IMR-90 (cell line): ENCODE data around the gene HDAC7. TPM values are rescaled to one million over a fixed set of nuclear protein-coding genes. Genes with fewer than 3 reads are reported as not detected.

Experiments used
- ATAC-seq: fragments of 200-7000 bp; cut with Tn5 transposase; 2 replicates; pipeline ENCODE4 v1.9.1; 2020; ENCODE audit warnings: low read depth, mild to moderate bottlenecking, moderate library complexity
- BruUV-seq: library from RNA; stranded (reverse); fragments of 400-500 nt; replicated peaks from 2 replicates; lab custom pipeline; 2021; lab: Mats Ljungman, UMichigan
- CTCF ChIA-PET: fragments of 300-600 bp; formaldehyde crosslinking; extraction: SDS; loops from one replicate; lab custom pipeline; 2021; ENCODE audit warnings: antibody characterized with exemption; lab: Yijun Ruan, JAX
- POLR2A ChIA-PET: fragments of 300-600 bp; sonication (Branson Sonifier 250); formaldehyde crosslinking; loops from one replicate; lab custom pipeline; 2022; ENCODE audit warnings: antibody characterized with exemption; ENCODE audit not compliant: unreplicated experiment; lab: Charles Lee
- DNase-seq: peaks from one replicate; pipeline ENCODE4 v3.0.0; 2013
- H2AFZ ChIP-seq: replicated peaks from 2 replicates; pipeline ENCODE3; 2013; ENCODE audit warnings: low read length, mild to moderate bottlenecking; ENCODE audit not compliant: poor library complexity
- H2AK5ac ChIP-seq: 2 replicates; pipeline ENCODE4 v1.6.1; 2013; ENCODE audit warnings: low read depth, low read length, inconsistent platforms
- H2AK9ac ChIP-seq: replicated peaks from 2 replicates; pipeline ENCODE3; 2013; ENCODE audit warnings: mild to moderate bottlenecking, low read depth, low read length, moderate library complexity; ENCODE audit not compliant: poor library complexity
- H2BK120ac ChIP-seq: 2 replicates; pipeline ENCODE4 v1.6.1; 2013; ENCODE audit warnings: low read depth, low read length, inconsistent platforms
- H2BK15ac ChIP-seq: 3 replicates; pipeline ENCODE4 v1.6.1; 2013; ENCODE audit warnings: low read depth, low read length, inconsistent platforms
- H2BK20ac ChIP-seq: 2 replicates; pipeline ENCODE4 v1.6.1; 2013; ENCODE audit warnings: low read depth, mild to moderate bottlenecking, inconsistent platforms, low read length, moderate library complexity
- H2BK5ac ChIP-seq: 2 replicates; pipeline ENCODE4 v1.6.1; 2013; ENCODE audit warnings: mild to moderate bottlenecking, low read depth, low read length, inconsistent platforms; ENCODE audit not compliant: poor library complexity, severe bottlenecking
- H3K14ac ChIP-seq: replicated peaks from 2 replicates; pipeline ENCODE4 v1.6.1; 2013; ENCODE audit warnings: low read depth, low read length, inconsistent platforms
- H3K18ac ChIP-seq: 2 replicates; pipeline ENCODE4 v1.6.1; 2013; ENCODE audit warnings: low read depth, low read length, control low read depth
- H3K23ac ChIP-seq: 2 replicates; pipeline ENCODE4 v1.6.1; 2013; ENCODE audit warnings: low read depth, low read length, inconsistent platforms
- H3K27ac ChIP-seq: 2 replicates; pipeline ENCODE4 v1.5.1; 2013; ENCODE audit warnings: mild to moderate bottlenecking, control low read depth, low read length; ENCODE audit not compliant: insufficient read depth
- H3K27me3 ChIP-seq: 2 replicates; pipeline ENCODE4 v1.6.1; 2013; ENCODE audit warnings: low read length; ENCODE audit not compliant: control insufficient read depth, insufficient read depth
- H3K36me3 ChIP-seq: 2 replicates; pipeline ENCODE4 v1.6.1; 2013; ENCODE audit warnings: low read length, mixed read lengths; ENCODE audit not compliant: control insufficient read depth, insufficient read depth
- H3K4ac ChIP-seq: 2 replicates; pipeline ENCODE4 v1.6.1; 2013; ENCODE audit warnings: low read depth, low read length, inconsistent platforms
- H3K4me1 ChIP-seq: 2 replicates; pipeline ENCODE4 v1.6.1; 2013; ENCODE audit warnings: low read length, mixed read lengths; ENCODE audit not compliant: control insufficient read depth, insufficient read depth
- H3K4me2 ChIP-seq: 2 replicates; pipeline ENCODE4 v1.6.1; 2013; ENCODE audit warnings: low read depth, mild to moderate bottlenecking, control low read depth, low read length, moderate library complexity
- H3K4me3 ChIP-seq: 2 replicates; pipeline ENCODE4 v1.5.1; 2013; ENCODE audit warnings: low read depth, mild to moderate bottlenecking, control low read depth, low read length, moderate library complexity; ENCODE audit not compliant: insufficient read depth
- H3K56ac ChIP-seq: 2 replicates; pipeline ENCODE4 v1.6.1; 2013; ENCODE audit warnings: low read length, inconsistent platforms; ENCODE audit not compliant: insufficient read depth; ENCODE audit errors: extremely low read depth
- H3K79me1 ChIP-seq, 2 experiments: 2 replicates each; pipeline ENCODE4 v1.6.1; 2013; ENCODE audit warnings: low read length in 2 of 2, inconsistent platforms in 1 of 2, low read depth in 1 of 2
- H3K9ac ChIP-seq: 2 replicates; pipeline ENCODE4 v1.6.1; 2013; ENCODE audit warnings: low read depth, low read length, control low read depth
- H3K9me1 ChIP-seq: 2 replicates; pipeline ENCODE4 v1.6.1; 2013; ENCODE audit warnings: low read length, inconsistent platforms; ENCODE audit not compliant: insufficient read depth
- H3K9me3 ChIP-seq: 2 replicates; pipeline ENCODE4 v1.6.1; 2013; ENCODE audit warnings: low read length; ENCODE audit not compliant: control insufficient read depth, insufficient read depth
- H4K20me1 ChIP-seq: 2 replicates; pipeline ENCODE4 v1.6.1; 2013; ENCODE audit warnings: low read length, inconsistent platforms; ENCODE audit not compliant: insufficient read depth
- H4K5ac ChIP-seq: 2 replicates; pipeline ENCODE4 v1.6.1; 2013; ENCODE audit warnings: mild to moderate bottlenecking, low read depth, low read length, control low read depth
- H4K8ac ChIP-seq, 2 experiments: 2 replicates each; pipeline ENCODE4 v1.6.1; 2013; ENCODE audit warnings: low read depth in 2 of 2, low read length in 2 of 2, control low read depth in 1 of 2, inconsistent platforms in 1 of 2
- H4K91ac ChIP-seq: 2 replicates; pipeline ENCODE4 v1.6.1; 2013; ENCODE audit warnings: low read depth, low read length, inconsistent platforms; ENCODE audit not compliant: insufficient read depth
- CEBPB ChIP-seq: IDR thresholded peaks from 2 replicates; pipeline ENCODE4 v1.6.1; 2012; ENCODE audit warnings: low read depth, low read length, improper control_type of control experiment
- CHD1 ChIP-seq: IDR thresholded peaks from 2 replicates; pipeline ENCODE4 v1.6.1; 2012; ENCODE audit warnings: low read depth, low read length, improper control_type of control experiment
- CTCF ChIP-seq: conservative IDR thresholded peaks from 2 replicates; pipeline ENCODE4 v1.5.1; 2012; ENCODE audit warnings: mild to moderate bottlenecking, low read depth, low read length, improper control_type of control experiment
- FOS ChIP-seq: fragments of 150-350 bp; IDR thresholded peaks from 2 replicates; pipeline ENCODE4 v1.6.1; 2016; ENCODE audit warnings: low read depth, low read length
- MAFK ChIP-seq: IDR thresholded peaks from 2 replicates; pipeline ENCODE4 v1.6.1; 2012; ENCODE audit warnings: low read depth, low read length, improper control_type of control experiment
- MAZ ChIP-seq: IDR thresholded peaks from 2 replicates; pipeline ENCODE4 v1.6.1; 2012; ENCODE audit warnings: low read depth, mild to moderate bottlenecking, low read length, improper control_type of control experiment, moderate library complexity, borderline replicate concordance
- MXI1 ChIP-seq: IDR thresholded peaks from 2 replicates; pipeline ENCODE4 v1.6.1; 2012; ENCODE audit warnings: low read depth, mild to moderate bottlenecking, low read length, moderate library complexity, borderline replicate concordance
- NFE2L2 ChIP-seq: fragments of 150-350 bp; IDR thresholded peaks from 2 replicates; pipeline ENCODE4 v1.6.1; 2016; ENCODE audit warnings: low read depth, mild to moderate bottlenecking, low read length
- RAD21 ChIP-seq: IDR thresholded peaks from 2 replicates; pipeline ENCODE4 v1.6.1; 2012; ENCODE audit warnings: low read length, improper control_type of control experiment
- RFX5 ChIP-seq: IDR thresholded peaks from 2 replicates; pipeline ENCODE4 v1.8.0; 2012; ENCODE audit warnings: low read depth, mild to moderate bottlenecking, low read length, moderate library complexity
- SMC3 ChIP-seq: fragments of 150-350 bp; IDR thresholded peaks from 2 replicates; pipeline ENCODE4 v1.6.1; 2016; ENCODE audit warnings: low read depth, mild to moderate bottlenecking, antibody characterized with exemption, low read length, moderate library complexity
- WGBS, 2 experiments: methylation state at CpG; one replicate each; pipeline versions ENCODE4 v1.1.5 to v1.1.7; 2013; ENCODE audit warnings: missing lambda C conversion rate in 2 of 2; ENCODE audit not compliant: insufficient read length in 1 of 2; ENCODE audit errors: extremely low coverage in 2 of 2; 5-methylcytosine and 5-hydroxymethylcytosine counted together
- dilution Hi-C: fragments of 300-500 bp; cut with HindIII; formaldehyde crosslinking; loops from one replicate; pipeline ENCODE4 v1.14.3; 2018; ENCODE audit warnings: low sequenced_read_pairs; ENCODE audit not compliant: unreplicated experiment
- in situ Hi-C: fragments of 300-500 bp; cut with MboI; formaldehyde crosslinking; loops from 3 replicates; pipeline ENCODE4 v1.14.3; 2019; ENCODE audit warnings: low sequenced_read_pairs, inconsistent platforms, mixed read lengths
- intact Hi-C: fragments of 100-400 bp; cut with micrococcal nuclease; formaldehyde crosslinking; loops from 2 replicates; pipeline ENCODE4 v1.10.0; 2022
- polyA plus RNA-seq, 3 experiments: library from polyadenylated mRNA; depleted of rRNA; stranded (reverse); fragments of >200 nt; gene quantifications; 2 replicates each; pipeline ENCODE4 v1.2.3, GENCODE V29; 2012; ENCODE audit warnings: low replicate concordance in 1 of 3
- total RNA-seq: library from RNA; depleted of rRNA; stranded (reverse); fragments of >200 nt; gene quantifications from 2 replicates; pipeline ENCODE4 v1.2.3, GENCODE V29; 2012

HDAC7 gene
- total and polyA plus RNA-seq, 2 of the 4 experiments (the other 2 are of a cell fraction): 10.4 to 64.7 TPM

- Histone ChIP-seq H3K18ac (no peak overlapping the region), H4K91ac (0 out of 2 replicates have a peak overlapping the region, but pooled peaks have one; percentile 49), H3K56ac (no peak overlapping the region), H3K4me1 (peaks cover 60% of the 10 kb centered on the region), H4K5ac (no peak overlapping the region), H3K27ac (peak overlapping the region; percentile 94; the same call in 1 of the 2 replicates), H3K27me3 (no peaks in the 10 kb centered on the region), H3K14ac (peak overlapping the region; percentile 75), H2BK20ac (no peak overlapping the region; the same call in 1 of the 2 replicates), H3K23ac (peak overlapping the region; percentile 74), H3K9ac (no peak overlapping the region), H2AK9ac (no peak overlapping the region), H3K36me3 (peaks cover 9% of the 10 kb centered on the region; the same call in 1 of the 2 replicates), H3K4ac (peak overlapping the region; percentile 92), H4K20me1 (peaks cover 90% of the 10 kb centered on the region), H3K9me3 (no peaks in the 10 kb centered on the region), H2BK5ac (peak overlapping the region; percentile 90), H3K9me1 (peaks cover 30% of the 10 kb centered on the region), H2AK5ac (peak overlapping the region; percentile 22; the same call in 1 of the 2 replicates), H3K4me2 (no peak overlapping the region), H3K79me1 (peaks cover 14 to 66% of the 10 kb centered on the region in 2 experiments; a peak in 3 of 4 replicates), H2BK120ac (no peak overlapping the region), H2AFZ (no peak overlapping the region), H2BK15ac (no peak overlapping the region), H4K8ac (peak overlapping the region in 1 of 2 experiments; percentile 19; a peak in 1 of 4 replicates), H3K4me3 (no peak overlapping the region)
- no peak for ATAC-seq
- no peak for DNase-seq
- BruUV-seq: no TSS peak
- TF ChIP-seq CEBPB (no peak), SMC3 (no peak), CTCF (no peak), RAD21 (no peak), CHD1 (no peak), NFE2L2 (no peak), MAFK (no peak), RFX5 (no peak), MAZ (no peak), MXI1 (no peak), FOS (no peak)
- in situ Hi-C loops (no loop called here), intact Hi-C loops (no loop called here), dilution Hi-C loops (no loop called here)
- ChIA-PET POLR2A (no interaction called here), CTCF (no interaction called here)
- WGBS, 2 experiments: 93% methylated on average over 2 of the region's 3 CpGs; no CpG with 5 or more reads in 1 of the 2 experiments
Measured at GRCh38 chr12:47814539-47815170, 5.0 kb downstream of the HDAC7 start.
